HG03571 (cell line): Measurements from ENCODE around the gene TACSTD2.
"Not testable (repeated sequence)": the region's sequence is repeated elsewhere in the genome, so short reads cannot be mapped to it uniquely, and the experiment has no call there.

Experiments used
- ATAC-seq: cut with Tn5 transposase; IDR thresholded peaks from one replicate; pipeline ENCODE4 v1.9.1; 2021; ENCODE audit not compliant: unreplicated experiment

Gene TACSTD2

GRCh38 chr1:58576727-58577653 lies at the start of gene TACSTD2:
TSS of gene TACSTD2 (minus strand) at chr1:58577252. CDS start at chr1:58577156, 96 bp downstream.
- no peak for ATAC-seq

- no peak for ATAC-seq
Measured at GRCh38 chr1:58626293-58626692, 49.2 kb upstream of the TACSTD2 start.

GRCh38 chr1:58623259-58623658 lies 46.2 kb upstream of the TACSTD2 start:
- not testable (repeated sequence) for ATAC-seq

GRCh38 chr1:58622571-58622970 lies 45.5 kb upstream of the TACSTD2 start:
- ATAC-seq, result no peak

GRCh38 chr1:58621391-58621790 lies 44.3 kb upstream of the TACSTD2 start:
- ATAC-seq, result no peak

- ATAC-seq, result no peak
Measured at GRCh38 chr1:58620926-58621325, 43.9 kb upstream of the TACSTD2 start.

GRCh38 chr1:58620259-58620658 lies 43.2 kb upstream of the TACSTD2 start:
- no peak for ATAC-seq

- no peak for ATAC-seq
Measured at GRCh38 chr1:58619286-58620054, 42.4 kb upstream of the TACSTD2 start.

- ATAC-seq, result no peak
Measured at GRCh38 chr1:58618303-58618702, 41.3 kb upstream of the TACSTD2 start.

- ATAC-seq, result no peak
Measured at GRCh38 chr1:58611861-58612385, 34.9 kb upstream of the TACSTD2 start.

GRCh38 chr1:58608945-58609344 lies 31.9 kb upstream of the TACSTD2 start:
- no peak for ATAC-seq

GRCh38 chr1:58608297-58608696 lies 31.2 kb upstream of the TACSTD2 start:
- ATAC-seq, result no peak

- no peak for ATAC-seq
Measured at GRCh38 chr1:58607391-58607790, 30.3 kb upstream of the TACSTD2 start.

GRCh38 chr1:58601921-58602320 lies 24.9 kb upstream of the TACSTD2 start:
- not testable (repeated sequence) for ATAC-seq

- no peak for ATAC-seq
Measured at GRCh38 chr1:58597996-58598395, 20.9 kb upstream of the TACSTD2 start.

- no peak for ATAC-seq
Measured at GRCh38 chr1:58597076-58597475, 20.0 kb upstream of the TACSTD2 start.

GRCh38 chr1:58596631-58597052 lies 19.6 kb upstream of the TACSTD2 start:
- no peak for ATAC-seq

GRCh38 chr1:58594546-58594945 lies 17.5 kb upstream of the TACSTD2 start:
- no peak for ATAC-seq

- ATAC-seq, result no peak
Measured at GRCh38 chr1:58592522-58593134, 15.6 kb upstream of the TACSTD2 start.

GRCh38 chr1:58591806-58592205 lies 14.8 kb upstream of the TACSTD2 start:
- no peak for ATAC-seq

- ATAC-seq, result no peak
Measured at GRCh38 chr1:58590019-58590418, 13.0 kb upstream of the TACSTD2 start.
